Mesenteric fat pad (tissue), 1 donor: ENCODE measurements around the gene CXCL1. TPM values are rescaled to one million over a fixed set of nuclear protein-coding genes. Genes with fewer than 3 reads are reported as not detected.

Experiments used
- DNase-seq: peaks from one replicate; pipeline ENCODE4 v3.0.0-alpha.2; 2020; ENCODE audit warnings: low spot score
- total RNA-seq: library from RNA; stranded (reverse); fragmentation: NEBNext Ultra II Directional; extraction: Animal tissue kit (Norgen Biotek cat#: 25700); gene quantifications from one replicate; pipeline ENCODE4 v1.2.1, GENCODE V29; 2021
- donor health status: DM: yes; HTN: yes; CAD: no.

The CXCL1 gene
- total RNA-seq, 1 donor from 2014 or later = 9.5 TPM

DNA sequence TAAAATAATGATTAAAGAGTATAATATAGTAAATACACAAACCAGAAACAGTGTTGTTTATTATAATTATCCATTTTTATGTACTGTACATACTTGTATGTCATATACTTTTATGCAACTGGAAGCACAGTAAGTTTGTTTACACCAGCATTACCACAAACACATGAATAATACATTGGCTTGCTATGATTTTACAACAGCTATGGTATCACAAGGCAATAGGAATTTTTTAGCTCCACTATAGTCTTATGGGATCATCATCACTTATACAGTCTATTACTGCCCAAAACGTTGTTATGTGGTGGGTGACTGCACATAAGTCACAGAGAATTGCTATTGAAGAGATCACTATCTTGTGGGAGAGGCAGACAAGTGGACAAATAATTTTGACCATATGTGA lies 17.9 kb upstream of the CXCL1 start:
- no peak for DNase-seq

DNA sequence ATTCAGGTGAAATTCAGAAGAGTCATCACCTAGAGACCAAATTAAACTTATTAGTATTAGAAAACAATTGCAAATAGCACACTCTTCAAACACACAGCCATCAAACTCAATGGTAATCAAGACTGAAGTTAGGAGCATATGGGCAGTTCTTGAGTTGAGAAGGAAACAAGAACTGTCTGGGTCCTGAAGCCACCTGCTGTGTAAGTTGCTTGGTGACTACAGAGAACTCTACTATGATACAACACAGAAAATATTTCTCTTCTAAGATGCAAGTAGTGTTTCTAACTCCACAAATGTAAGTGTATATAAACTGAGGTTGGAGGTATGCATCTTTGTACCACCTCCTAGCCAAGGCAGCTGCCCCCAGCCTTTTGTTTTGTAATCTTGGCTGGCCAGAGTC lies 16.4 kb upstream of the CXCL1 start:
- no peak for DNase-seq

DNA sequence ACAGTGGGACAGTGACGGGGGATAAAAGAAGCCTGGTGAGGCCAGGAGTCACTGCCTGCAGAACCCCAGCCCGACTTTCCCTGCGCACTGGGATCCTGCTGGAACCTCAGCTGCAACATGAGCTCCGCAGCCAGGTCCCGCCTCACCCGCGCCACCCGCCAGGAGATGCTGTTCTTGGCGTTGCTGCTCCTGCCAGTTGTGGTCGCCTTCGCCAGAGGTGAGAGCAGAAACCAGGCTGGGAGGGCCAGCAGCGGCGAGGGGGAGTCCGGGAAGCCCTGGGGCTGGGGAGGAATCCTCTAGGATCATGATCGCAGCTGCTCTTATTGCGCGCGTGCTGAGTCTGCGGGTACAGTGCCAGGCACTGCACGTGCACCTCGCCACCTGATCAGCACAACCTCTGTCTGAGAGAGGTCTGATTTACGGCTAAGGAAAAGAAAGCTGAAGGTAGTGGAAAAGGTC lies 15.9 kb upstream of the CXCL1 start, which contains the start of gene PF4V1:
TSS of gene PF4V1 (plus strand) at position 51 of the 459 bp plus-strand sequence. CDS start at position 118, 67 bp downstream.
- no peak for DNase-seq

DNA sequence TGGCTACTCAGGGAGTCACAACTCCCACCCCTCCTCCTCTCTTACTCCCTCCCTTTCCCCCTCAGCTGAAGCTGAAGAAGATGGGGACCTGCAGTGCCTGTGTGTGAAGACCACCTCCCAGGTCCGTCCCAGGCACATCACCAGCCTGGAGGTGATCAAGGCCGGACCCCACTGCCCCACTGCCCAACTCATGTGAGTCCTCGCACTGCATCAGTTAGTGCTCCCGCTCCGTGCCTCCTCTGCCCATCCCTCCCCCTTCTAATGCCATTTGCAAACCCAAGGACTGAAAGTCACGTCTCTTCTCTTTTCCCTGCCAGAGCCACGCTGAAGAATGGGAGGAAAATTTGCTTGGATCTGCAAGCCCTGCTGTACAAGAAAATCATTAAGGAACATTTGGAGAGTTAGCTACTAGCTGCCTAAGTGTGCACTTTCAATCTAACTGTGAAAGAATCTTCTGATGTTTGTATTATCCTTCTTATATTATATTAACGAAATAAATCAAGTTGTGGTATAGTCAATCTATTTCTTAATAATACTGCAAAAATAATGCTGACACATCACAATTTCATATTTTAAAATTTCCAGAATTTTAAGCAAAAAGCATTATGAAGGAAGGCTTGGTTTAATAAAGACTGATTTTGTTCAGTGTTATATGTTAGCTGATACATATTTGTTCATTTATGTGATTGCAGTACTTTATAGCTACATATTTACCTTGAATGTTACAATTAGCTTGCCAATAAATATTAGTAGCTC lies 15.3 kb upstream of the CXCL1 start:
- no peak for DNase-seq

DNA sequence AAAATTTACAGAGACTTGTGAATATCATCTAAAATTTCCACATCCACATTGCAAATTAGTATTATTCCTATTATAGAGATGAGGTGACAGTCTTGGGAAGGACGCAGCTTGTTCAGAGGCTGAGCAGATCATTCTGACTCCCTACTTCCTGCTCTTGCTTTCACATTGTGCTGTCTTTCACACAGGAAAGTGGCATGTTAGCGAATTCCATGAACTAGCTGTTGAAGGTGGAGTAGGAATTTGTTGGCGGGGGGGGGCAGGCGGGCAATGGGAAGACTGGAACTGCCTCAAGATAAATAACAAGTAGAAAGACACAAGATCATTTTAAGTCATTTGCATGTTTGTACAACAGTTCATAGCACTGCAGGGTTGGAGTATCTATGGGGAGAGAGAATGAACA lies 13.8 kb upstream of the CXCL1 start:
- DNase-seq = no peak

DNA sequence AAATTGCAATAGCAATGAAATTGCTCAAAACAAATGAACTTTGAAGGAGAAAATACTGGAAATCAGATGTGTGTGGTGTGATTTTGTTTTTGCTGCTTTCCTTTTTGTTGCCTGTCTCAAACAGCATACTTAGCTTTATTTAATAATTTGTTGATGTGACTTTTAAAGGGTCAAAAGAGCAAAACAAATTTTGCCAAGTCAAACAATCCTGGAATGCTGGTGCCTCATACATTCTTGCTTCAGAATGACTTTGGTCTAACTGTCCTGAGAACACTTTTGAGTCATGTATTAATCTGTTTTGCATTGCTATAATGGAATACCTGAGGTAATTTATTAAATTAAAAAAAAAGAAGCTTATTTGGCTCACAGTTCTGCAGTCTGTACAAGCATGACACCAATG lies 12.7 kb upstream of the CXCL1 start:
- DNase-seq = no peak

DNA sequence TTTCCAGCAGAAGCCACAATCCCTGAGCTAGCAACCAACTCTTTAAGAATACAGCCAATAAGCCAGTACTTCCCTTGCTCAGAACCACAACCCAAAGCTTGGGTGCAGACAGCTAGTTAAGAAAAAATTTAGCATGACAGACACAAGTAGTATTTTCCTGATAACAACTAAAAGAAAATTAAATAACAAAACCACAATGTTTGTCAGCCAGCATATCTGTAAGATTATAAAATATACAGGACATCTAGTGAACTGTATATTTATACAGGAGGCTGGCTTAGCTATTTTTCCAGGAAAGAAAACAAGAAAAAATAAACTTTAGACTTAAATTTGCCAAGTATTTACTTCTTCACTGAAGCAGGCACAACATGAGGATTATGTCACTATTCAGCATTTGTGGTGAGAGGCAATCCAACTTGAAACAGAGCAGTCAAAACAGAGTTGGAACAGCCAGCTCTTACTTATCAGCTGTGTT lies 9.5 kb upstream of the CXCL1 start:
- DNase-seq = no peak

DNA sequence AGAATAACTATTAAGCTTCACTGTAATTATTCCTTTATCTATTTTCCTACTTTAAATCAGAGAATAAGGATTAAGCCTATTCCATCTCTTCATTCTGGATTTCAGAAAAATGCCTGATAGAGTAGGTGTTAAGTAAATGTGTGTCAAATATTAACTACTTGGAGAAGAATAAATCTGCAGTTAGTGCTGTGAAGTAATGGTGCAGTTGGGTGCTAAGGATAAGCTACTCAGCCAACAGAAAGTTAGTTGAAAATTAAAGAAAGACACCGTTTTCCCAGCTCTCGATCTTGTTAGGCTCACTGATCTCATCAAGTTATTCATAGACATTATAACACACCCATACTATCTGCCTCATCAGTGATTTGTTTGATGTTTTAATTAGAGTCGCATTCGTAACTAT lies 9.0 kb upstream of the CXCL1 start:
- no peak for DNase-seq

DNA sequence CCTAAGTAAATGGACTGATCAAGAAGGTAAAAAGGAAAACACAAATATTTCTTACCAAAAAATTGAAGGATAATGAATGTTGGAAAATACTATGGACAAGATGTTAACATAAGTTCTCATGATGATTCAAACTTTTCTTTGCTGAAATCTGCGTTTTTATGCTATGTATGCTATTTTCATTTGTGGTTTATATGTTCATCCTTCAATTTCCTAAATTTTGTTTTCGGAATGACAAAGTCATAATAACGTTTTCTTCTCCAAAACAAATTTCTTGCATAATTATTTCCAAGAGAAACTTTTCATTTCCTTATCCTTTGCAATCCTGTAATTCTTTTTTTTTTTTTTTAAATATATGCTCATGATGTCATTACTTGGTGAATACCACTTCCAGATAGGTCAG lies 8.3 kb upstream of the CXCL1 start:
- DNase-seq = no peak

DNA sequence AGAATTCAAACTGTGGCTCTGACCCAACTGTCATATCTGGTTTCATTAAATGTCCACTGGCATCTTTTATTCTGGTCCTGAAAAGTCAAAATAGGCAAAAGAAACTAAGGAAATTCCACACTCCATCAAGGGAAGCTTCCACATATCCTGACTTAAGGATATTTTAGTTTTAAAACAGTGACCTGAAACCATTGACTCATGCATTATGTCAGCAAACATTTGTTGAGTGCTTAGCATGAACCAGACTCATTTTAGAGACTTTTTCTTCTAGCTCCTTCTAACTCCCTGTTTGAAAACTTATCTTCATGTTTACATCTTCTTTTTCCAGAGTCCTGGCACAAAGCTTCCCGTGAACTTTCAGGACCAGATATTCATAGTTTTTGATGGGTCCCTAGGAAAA lies 6.9 kb upstream of the CXCL1 start:
- DNase-seq = no peak

DNA sequence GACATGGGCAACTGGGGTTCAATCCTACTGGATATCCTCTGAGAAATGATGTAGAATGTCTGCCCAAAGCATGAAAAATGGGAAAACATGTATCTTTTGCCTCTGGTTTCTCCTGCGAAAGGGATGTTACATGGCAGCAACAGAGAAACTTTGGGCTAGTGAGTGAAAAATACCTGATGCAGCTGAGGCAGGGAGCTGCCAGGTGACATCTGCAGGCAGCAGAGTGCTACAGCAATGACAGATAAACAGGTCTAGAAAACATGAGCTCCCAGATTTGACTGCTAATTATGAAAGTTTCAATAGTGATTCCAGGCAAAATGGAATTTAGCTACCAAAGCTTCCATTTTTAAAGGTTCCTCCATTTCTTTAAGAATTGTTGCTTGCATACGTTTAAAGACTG lies 4.8 kb upstream of the CXCL1 start:
- DNase-seq = no peak

DNA sequence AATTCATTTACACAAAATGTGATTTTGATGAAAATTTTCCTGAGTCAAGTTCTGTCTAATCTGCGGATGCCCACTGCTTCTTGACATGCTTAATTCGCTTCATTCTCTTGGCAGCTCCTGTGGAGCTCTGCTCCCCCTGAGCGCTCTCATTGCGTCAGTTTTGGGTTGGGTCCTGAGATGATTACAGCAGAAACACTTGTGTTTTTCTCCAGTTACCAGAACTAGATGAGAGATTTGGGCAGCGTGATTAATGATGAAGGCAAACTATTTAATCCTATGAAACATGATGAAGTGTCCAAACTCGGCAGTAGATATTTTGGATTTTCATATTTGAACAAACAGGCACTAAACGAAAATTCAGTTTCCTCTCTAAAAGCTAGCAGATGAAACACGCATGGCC lies 4.2 kb upstream of the CXCL1 start:
- no peak for DNase-seq

DNA sequence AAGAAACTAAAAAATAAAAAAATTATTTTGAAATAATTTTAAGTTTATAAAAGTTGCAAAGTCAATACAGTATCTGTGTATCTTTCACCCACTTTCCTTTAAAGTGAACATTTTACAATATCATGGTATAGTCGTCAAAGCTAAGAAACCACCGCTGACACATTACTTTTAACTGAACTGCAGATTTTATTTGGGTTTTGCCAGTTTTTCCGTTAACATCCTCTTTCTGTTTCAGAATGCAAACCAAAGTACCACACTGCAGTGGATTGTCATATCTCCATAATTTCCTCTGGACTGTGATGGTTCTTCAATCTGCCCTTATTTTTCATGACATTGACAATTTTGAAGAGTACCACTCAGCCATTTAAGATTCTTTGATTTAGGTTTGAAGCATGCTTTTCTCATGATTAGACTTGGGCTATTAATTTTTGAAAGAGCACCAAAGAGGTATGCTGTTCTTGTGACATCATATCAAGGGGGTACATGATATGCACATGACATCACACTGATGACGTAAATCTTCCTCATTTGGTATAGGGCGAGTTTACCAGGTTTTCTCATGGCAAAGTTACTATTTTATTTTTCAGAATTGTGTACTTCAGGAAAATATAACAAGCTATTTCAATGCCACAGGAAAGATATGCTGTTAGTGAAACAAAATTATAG lies 3.6 kb upstream of the CXCL1 start:
- no peak for DNase-seq

DNA sequence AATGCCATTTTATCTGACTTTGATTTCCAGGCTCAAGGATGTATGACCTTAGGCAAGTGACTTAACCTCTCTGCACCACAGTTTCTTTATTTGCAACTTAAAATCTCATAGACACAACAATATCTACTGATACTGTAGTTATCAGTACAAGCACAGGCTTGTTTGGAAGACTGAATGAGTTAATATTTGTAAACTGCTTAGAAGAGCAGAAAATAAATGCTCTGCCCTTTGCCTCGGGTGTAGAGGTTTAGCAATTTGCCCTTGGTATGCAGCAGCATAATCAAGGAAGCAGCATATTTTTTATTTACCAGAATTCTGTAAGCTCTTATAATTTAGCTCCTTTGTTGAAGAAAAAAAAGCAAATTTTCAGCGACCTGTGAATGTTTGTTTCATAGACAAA lies 2.9 kb upstream of the CXCL1 start:
- DNase-seq = no peak

DNA sequence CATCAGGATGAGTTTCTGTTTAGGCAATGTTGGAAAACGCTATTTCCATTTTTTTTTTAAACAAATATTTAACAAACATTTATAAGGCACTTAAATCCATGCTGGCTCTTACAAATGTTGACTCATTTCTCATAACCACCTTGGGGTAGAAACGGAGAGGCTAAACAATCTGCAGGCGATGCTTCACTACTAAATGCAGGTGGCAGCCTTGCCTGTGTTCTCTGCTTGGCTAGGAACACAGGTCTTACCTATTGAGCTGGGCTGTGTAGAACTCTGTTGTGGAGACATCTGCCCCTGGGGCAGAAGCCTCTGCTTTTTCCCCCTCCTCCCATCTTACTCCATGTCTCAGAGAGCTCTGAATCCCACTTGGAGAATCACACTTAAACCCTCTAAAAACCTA lies 1.4 kb upstream of the CXCL1 start:
- DNase-seq = no peak

DNA sequence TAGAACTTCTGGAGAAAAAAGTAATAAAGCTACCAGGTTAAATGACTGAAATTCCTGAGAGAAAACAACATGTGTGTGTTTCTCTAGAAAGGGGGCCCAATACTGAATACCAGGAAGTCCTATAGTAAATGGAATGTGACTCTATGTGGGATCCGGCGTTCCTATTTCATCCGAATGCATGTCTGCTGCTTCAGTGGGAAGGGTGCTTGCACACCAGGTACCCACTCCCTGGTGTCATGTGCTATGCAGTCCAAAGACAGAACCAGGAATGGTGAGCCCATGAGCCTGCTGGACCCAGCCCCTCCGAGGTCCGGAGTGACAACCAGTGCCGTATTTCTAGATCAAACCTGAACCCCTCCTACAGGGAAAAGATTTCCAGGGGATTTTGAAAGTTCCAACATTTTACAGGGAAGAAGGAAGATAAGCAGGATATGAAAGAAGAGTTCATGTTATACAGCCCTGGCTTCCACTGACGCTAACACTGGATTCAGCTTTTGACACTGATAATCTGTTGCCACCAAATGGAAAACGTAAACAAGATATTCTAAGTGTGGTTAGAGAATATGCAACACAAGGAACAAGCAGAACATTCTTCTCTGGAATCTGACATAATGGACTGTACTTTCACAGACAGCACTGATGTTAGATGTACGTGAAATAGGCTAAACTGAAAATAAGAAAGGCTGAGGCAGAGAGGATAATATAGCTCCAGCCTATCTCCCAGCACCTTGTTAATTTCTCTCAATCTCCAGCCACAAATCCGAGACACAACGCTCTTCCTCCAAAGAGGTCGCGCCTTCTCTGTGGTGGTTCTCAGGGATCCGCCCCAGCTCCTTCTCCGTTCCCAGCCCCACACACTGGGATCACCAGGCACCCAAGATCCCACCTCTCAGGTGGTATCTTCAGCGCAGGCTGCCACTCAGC lies 725 bp upstream of the CXCL1 start:
- DNase-seq = no peak

DNA sequence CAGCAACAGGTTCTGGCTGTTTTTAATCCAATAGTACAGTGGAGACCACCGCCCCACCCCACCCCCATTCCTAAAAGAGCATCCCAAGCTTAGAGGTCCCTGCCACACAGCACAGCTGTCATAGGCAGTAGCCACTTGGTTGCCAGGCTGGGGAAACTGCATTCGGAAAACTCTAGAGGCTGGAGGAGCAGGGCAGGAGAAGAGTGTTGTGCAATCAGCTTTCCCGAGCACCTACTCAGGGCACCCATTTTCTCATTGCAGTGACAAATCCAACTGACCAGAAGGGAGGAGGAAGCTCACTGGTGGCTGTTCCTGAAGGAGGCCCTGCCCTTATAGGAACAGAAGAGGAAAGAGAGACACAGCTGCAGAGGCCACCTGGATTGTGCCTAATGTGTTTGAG lies 1.1 kb downstream of the CXCL1 start:
- DNase-seq = no peak

DNA sequence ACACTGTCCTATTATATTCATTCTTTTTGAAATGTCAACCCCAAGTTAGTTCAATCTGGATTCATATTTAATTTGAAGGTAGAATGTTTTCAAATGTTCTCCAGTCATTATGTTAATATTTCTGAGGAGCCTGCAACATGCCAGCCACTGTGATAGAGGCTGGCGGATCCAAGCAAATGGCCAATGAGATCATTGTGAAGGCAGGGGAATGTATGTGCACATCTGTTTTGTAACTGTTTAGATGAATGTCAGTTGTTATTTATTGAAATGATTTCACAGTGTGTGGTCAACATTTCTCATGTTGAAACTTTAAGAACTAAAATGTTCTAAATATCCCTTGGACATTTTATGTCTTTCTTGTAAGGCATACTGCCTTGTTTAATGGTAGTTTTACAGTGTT lies 1.6 kb downstream of the CXCL1 start:
- DNase-seq = no peak

DNA sequence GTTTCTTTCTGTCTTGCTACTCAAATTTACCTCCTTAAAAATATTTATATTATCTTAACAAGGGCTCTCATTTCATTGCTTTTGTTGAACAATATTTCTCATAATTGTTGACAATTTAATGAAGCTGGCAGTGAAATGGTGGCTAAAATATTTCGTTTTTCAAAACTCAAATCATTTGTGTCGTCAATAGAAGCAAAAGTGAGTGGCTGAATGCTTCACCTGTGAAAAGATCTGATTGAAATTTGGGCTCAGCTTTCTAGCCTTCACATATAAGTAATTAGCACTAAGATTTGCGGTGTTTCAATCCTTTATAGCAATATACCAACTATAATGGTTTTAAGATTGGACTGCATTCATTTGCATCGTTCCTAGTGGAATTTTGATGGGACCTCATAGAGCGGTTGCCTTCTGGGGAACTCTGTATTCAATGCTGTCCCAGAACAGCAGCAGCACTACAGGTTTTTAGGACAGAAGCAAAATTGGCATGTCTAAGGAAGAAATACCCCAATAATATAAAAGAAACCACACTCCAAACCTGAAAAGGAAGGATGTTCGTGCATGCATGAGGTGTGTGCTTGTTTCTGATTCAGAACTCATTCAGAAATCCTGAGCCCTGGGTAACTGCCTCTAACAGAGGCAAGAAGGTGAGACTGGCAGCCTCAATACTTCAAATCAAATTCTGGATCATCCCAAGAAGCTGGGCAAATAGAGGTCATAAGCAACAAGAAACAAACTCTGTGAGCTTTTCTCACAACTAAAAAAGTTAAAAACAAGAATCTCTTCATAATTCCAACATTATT lies 2.5 kb downstream of the CXCL1 start:
- no peak for DNase-seq

DNA sequence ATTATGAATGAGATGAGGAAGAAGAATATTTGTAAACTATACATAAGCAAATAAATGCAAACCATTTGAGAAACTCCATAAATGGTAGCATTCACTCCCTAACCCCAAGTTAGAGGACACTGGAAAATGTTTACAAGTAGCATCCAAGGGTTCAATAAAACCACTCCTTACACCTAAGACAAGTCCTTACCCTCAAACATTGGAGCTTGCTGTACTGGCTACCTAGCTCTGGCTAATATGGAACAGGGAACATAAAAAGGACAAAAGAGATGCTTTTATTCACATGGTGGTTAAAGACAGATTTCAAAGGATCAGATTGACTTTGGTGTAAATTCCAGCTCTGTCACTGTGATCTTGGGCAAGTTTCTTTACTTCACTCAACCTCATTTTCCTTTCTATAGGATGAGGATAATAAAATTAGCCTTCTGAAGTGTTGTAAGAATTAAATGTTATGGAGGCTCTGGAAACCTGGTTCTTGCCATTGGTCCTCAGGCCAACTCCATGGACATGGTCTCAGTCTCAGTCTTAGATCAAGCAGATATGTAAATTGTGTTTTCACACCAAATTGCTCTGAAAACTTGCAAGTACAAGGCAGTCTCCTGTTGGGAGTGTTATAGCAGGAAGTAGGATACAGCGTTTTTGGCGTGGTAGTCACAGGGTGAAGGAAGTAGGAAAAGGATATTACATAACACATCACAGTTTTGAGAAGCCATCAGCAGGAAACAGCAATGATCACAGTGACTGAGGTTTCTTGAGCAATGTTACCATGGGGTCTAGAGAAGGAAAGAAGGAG lies 3.3 kb downstream of the CXCL1 start:
- DNase-seq = no peak
